Urothelium cell line (cell line): ENCODE measurements around the gene CDC42EP3.

ENCODE experiments used
- DNase-seq: peaks from one replicate; pipeline ENCODE4 v3.0.0; 2011; ENCODE audit warnings: low spot score, mixed read lengths
- FAIRE-seq: peaks from 2 replicates; lab custom pipeline; 2011; peaks lifted over from hg19 to GRCh38; lab: Jason Lieb, UNC

CDC42EP3 gene

DNA sequence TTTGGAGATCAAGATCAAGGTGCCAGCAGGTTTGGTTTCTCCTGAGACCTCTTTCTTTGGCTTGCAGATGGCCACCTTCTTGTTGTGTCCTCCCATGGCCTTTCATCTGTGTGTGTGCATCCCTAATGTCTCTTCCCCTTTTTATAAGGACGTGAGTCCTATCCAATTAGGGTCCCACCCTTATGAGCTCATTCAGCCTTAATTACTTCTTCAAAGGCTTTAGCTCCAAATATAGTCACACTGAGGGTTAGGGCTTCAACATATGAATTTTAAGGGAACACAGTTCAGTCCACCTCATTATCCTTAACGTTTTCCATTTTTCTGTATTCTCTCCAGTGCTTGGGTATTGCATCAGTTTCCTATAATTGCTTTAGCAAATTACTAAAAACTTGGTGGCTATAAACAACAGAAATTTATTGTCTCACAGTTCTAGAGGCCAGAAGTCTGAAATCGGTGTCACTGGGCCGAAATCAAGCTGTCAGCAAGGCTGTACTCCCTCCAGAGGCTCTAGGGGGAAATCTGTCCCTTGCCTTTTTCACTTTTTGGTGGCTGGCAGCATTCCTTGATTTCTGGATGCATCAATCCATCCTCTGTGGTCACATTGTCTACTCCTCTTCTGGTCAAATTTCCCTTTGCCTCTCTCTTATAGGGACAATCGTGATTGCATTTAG is 34.1 kb downstream of the CDC42EP3 start:
- DNase-seq, result no peak
- FAIRE-seq, result no peak

GRCh38 chr2:37636381-37637066 is 34.9 kb downstream of the CDC42EP3 start:
- FAIRE-seq, result no peak
- no peak for DNase-seq

GRCh38 chr2:37635504-37636380 is 35.7 kb downstream of the CDC42EP3 start:
- no peak for DNase-seq
- FAIRE-seq, result no peak

DNA sequence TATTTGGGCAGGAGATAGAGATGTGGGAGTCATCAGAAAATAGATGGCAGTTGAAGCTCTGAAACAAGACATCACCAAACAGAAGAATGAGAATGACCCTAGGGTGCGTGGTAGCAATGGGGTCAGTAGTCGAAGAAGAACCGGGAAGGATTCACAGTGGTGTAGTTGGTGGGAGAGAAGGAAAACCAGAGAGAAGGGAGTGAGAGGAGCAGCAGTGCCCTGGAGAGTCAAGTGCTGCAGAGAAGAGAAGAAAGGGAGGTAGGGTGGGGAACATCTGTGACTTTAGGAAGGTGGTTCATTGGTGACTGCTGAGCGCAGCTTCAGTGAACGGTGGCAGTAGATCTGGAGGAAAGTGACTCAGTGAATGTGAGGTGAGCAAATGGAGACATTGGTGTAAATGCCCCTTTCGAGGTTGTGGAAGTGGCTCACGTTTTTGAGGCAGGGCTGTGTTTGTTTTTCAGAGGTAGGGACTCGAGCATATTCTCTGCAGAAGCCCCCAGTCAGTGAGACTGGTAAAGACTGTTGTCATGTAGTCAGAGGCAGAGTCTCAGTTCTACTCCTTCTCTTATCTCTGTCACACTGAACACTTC is 36.4 kb downstream of the CDC42EP3 start:
- DNase-seq (no peak), FAIRE-seq (no peak)

DNA sequence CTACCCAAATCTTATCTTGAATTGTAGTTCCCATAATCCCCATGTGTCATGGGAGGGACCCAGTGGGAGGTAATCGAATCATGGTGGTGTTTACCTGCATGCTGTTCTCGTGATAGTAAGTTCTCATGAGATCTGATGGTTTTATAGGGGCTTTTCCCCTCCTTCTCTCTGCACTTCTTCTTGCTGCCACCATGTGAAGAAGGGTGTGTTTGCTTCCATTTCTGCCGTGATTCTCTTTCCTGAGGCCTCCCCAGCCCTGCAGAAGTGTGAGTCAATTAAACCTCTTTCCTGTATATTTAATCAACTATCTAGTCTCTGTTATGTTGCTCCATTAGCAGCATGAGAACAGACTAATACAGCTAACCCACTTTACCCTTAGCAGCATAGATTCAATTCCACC is 37.6 kb downstream of the CDC42EP3 start:
- DNase-seq, result no peak
- no peak for FAIRE-seq

DNA sequence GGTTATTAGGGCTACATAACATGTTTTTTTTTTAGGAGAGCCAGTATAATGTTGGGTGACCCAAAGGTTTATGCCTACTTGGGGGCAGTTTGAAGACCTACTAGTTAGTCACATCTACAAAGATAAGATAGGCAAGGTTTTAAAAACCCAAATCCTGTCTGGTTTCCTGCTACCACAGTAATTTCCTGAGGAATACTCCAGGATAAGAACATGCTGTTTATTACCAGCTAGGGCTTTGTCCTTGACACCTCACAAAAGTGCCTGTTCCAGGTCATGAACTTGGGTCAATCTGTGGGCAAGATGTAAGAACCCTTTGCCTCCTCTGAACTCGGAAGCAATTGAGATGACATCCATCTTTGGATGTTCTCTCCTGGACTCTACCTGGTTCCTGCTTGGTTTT is 38.2 kb downstream of the CDC42EP3 start:
- FAIRE-seq, result no peak
- no peak for DNase-seq

DNA sequence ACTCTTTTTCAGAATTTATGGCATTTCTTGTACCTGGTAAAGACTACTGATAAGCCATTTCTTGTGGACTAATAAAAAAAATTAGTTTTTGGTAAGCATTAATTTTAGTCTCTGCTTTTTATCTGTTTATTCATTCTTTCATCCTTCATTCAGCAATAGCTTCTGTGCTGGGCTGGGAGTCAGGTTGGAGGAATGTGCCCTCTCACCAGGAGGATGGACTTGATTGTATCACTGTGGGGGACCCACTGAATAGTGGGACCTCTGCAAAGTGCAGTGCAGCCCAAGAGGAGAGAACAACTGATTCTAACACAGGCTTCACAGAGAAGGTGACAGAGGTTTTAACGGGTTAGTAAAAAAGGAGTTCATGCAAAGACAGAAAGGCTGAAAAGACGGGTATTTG is 39.1 kb downstream of the CDC42EP3 start:
- FAIRE-seq (no peak), DNase-seq (no peak)

DNA sequence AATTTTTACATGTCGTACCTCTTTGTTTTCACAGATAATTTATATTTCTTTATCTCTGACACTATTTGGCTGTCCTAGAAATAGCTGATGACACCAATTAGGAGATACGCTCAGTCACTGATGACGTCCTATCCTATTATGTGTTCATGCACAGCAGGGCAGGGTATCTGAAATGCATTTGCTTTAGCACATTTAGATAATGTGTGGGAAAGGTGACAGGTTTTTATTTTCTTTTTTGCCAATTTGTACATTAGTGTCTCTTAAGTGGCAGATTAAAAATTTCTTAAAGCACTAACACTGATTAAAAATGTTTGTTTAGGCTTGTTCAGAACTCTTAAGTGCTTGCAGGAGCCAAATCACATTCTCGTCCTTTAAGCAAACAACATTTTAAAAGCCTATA is 39.7 kb downstream of the CDC42EP3 start:
- DNase-seq (no peak), FAIRE-seq (no peak)

DNA sequence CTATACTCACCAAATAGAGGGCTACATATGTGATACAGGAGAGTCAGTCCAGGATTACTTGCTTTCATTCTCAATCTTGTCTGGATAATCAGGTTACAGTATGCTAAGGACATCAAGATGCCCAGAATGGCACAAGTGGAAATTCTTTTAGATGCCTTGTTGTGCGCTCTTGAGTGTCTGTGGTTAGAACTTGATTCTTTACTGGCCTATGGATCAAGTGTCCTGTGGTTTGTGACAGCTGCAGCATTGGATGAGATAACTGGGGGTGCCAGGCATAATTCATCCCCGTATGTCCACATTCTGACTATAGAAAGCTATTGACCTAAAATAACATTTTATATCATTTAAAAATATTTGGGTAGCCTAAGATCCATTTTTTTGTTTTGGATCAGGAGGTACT is 40.1 kb downstream of the CDC42EP3 start:
- FAIRE-seq, result no peak
- no peak for DNase-seq

DNA sequence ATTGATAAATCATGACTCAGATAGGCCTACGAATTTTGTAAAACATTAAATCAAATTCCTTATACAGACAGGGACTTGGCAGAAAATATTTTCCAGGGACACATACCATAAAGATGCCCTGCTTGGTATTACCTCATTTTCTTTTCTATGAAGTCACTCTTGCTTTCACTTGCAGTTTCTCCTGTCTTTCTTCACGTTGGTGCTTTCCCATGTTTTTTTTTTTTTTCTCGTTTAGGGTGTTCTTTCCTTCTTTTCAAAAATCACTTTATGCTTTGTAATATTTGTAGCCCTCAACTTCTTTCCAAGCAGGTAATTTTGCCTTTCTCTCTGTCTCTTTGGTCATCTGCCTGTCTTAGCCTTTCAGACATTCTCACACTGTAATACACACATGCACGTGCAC is 40.7 kb downstream of the CDC42EP3 start:
- FAIRE-seq, result no peak

GRCh38 chr2:37630301-37630700 is 41.1 kb downstream of the CDC42EP3 start:
- DNase-seq, result no peak
- FAIRE-seq, result no peak

More for the DNA sequence above, 40.7 kb downstream of the CDC42EP3 start:
- DNase-seq, result no peak

GRCh38 chr2:37629529-37629928 is 41.9 kb downstream of the CDC42EP3 start:
- DNase-seq (no peak), FAIRE-seq (no peak)

DNA sequence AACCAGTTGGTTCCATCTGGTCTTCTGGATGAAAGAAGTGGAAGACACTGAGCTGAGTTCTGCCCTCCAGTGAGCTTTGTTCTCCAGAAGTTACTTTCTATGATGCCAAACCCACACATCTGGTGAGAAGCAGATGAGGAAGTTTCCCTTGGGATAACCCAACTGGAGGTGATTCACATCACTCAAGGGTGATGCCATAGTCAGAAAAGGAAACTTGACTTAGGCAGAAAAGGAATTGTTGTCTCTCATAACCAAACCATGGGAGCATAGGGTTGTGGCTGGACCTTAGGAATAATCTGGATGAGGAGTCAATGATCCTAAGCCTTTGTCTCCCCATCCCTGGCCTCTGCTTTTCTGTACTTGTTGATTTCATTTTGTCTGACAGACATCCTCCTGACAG is 43.7 kb downstream of the CDC42EP3 start:
- FAIRE-seq (no peak), DNase-seq (no peak)

DNA sequence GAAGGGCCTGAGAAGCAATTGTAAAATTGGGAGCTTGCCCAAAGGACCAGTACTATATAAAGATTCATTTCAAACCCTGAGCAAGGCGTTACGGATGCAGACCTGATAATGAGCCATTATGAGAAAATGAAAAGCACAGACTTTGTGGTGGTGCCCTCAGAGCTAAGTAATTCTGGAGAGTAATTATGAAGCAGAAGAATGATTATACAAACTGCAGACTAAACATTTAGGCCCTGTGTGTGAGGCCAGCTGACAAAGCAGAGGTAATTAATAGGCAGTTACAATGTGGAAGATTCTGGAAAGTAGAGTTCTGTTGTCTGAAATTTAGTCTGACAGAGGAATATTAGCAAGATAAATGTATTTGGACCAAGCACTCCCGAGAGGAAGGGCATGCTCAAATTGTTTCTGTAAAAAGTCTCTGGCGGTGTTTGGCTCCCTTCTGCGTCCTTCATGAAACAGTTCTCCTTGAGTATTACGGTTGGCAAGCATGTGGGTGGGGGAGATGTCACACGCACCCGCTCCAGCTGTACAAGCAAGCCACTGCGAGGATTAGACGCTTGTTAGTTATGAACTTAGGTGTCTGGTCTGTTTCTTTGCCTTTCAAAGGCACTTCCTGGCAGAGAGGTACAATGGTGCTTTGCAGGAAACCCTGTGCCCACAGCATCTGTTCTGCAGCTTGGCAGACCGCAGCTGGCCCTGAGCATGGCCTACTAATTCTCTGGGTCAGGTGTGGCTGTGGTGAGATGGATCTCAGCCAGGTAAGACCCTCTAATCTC is 45.5 kb downstream of the CDC42EP3 start:
- no peak for DNase-seq

DNA sequence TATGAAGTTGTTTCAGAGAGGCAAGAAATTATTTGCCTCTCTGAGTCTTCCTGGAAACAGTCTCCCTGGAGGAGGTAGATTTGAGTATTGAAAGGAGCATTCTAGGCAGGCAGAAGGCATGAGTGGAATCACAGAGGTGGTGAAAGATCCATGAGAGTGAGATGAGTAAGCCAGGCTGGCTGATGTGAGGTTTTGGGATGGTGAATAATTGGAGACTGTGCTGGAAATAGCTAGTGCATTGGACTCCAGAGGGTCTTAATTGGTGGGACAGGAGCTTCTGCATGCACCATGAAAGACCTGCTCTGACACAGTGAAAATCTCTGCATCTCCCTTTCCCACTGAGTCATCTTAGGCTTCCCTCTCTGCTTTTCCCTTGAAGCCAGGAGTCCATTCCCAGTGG is 46.3 kb downstream of the CDC42EP3 start:
- FAIRE-seq (no peak), DNase-seq (no peak)

More for the DNA sequence above, 45.5 kb downstream of the CDC42EP3 start:
- FAIRE-seq, result no peak

- FAIRE-seq, result no peak
- DNase-seq, result no peak
These were observed 47.2 kb downstream of the CDC42EP3 start for GRCh38 chr2:37623971-37624900.

GRCh38 chr2:37623406-37623805 is 48.0 kb downstream of the CDC42EP3 start:
- FAIRE-seq, result no peak
- no peak for DNase-seq

DNA sequence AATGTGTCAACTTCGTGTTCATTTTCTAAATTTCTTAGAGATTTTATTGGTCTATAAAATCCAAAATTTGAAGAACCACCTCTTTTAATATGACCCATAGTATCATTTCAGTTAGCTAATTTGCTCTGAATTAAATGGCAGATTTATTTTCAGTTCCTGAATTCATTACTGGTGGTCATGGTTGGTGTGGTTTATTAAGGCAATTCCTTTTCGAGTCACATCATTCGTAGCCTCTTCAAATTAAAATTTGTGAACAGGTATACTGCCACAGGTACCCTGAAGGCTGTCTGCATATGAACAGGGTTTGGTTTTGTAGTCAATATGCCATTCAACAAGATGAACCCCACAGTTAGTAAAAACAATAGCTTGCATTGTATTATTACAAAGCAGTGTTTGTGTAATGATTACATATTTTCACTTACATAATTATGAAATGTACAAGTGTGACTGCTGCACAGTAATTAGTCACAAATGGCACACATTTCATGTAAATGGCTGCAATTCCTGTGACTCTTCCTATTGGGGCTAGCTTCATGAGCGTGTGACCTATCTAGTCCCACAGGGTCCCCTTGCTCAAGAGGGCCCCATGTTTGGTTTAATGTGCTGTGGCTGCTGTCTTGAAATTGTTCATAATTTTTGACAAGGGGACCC is 48.9 kb downstream of the CDC42EP3 start:
- DNase-seq (no peak), FAIRE-seq (no peak)

- no peak for DNase-seq
- FAIRE-seq, result no peak
These were observed 50.2 kb downstream of the CDC42EP3 start for GRCh38 chr2:37621199-37621598.
